Stimulated activated CD4-positive, alpha-beta T cell treated with anti-CD3 and anti-CD28 coated beads, Interleukin-2, amount 100 ng/mL, for 24 hours (primary cell): ENCODE results near the gene DLGAP1.

ENCODE experiments used
- DNase-seq, 2 donors: peaks; one replicate each; pipeline ENCODE4 v3.0.0-alpha.2; 2020

The DLGAP1 gene

DNA sequence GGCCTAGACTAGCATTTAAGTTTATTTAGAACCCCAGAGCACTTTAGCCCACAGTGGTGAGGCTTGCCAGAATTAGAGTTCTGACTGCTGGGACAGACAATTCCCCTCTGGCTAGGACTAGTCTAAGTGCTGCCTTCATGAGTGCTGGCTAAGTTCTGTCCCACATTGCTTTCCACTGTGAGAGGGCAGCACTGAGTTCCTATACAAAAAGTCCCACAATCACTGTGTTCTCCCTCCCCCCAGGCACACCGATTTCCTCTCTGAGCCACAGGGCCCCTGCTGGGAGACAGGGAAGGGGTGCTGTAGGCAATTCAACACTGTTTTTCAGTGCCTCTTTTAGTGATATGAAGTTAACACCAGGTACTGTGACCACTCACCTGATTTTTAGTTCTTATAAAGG lies 310.9 kb downstream of the DLGAP1 start:
- no peak for DNase-seq

DNA sequence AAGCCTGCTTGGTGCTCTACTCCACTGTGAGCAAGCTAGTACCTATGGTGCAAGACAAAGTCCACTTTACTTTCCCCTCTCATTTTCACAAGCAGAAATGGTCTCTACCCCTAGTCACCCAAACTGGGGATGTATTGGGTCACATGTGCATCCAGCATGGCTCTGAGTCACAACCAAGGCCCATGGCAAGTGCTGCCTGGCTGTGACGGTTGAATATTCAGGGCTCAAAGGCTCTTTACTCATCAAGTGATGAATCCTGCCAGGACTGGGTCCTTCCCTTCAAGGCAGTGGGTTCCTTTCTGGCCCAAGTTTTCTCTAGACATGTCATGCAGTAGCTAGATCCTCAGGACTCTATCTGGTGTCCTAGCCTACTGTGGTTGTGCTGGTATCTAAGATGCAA lies 311.5 kb downstream of the DLGAP1 start:
- no peak for DNase-seq

DNA sequence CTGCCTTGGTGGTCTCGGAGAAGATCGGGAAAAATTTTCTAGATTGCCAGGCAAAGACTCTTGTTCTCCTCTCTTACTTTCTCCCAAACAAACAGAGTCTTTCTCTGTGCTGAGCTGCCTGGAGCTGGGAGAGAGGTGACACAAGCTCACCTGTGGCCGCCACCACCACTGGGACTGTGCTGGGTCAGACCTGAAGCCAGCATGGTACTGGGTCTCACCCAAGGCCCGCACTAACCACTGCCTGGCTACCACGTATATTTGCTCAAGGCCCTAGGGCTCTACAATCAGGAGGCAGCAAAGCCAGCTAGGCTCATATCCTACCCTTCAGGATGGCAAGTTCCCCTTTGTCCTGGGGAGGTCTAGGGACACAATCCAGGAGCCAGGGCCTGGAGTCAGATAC lies 312.2 kb downstream of the DLGAP1 start:
- no peak for DNase-seq

DNA sequence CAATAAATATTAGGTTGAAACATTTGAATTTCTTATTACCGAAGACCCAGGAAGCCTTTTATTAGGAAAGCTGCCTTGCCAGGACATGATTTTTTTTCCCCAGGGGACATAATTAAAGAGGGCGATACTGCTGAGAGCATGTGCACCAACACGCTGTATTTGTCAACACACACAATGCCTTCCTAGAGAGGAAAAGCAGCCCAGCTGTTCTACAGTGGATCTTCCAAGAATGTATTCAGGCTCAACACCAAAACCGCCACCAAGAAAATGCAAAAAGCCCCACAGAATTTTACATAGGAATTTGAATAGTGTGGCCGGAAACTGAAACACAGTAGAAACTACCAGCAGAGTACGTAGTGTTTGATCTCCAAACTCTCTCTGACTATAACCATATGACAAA lies 320.4 kb downstream of the DLGAP1 start:
- no peak for DNase-seq

DNA sequence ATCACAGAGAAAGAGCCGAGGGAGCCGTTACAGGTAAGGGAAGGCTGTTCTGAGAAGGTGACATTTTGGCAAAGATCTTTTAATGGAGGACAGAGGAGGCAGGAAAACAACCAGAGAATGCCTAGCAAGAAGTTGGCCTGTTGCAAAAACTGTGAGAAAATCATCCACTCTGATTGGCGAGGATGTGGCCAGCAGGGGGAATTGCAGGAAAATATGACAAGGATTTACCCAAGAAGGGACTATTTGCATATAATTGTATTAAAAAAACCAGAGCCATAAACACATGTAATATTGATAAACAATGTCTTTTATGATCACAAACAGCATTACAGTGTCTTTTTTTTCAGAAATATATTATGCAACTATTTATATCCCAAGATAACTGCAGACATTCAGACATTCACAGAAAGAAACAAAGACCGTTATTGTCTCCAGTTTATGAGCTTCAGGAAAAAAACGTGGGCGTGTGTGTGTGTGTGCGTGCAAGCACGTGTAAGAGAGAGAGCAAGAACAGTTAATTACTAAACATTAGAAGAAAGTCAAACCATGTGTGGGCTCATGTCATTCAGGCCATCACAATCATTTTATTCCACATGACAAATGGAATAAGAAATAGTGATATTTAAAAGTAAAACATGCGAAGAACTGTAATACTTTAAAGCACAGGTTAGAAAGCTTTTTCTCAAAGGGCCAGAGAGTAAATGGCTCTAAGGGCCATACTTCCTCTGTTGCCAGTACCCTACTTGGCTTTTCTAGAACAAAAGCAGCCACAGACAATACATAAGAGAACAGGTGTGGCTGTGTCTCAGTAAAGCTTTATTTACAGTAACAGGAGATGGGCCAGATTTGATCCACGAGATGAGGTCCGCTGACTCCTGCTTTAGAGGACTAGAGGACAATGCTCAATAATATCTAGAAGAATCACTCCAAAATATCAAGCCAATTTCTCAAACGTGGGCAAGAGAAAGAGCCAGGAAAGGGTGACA lies 324.1 kb downstream of the DLGAP1 start:
- no peak for DNase-seq

DNA sequence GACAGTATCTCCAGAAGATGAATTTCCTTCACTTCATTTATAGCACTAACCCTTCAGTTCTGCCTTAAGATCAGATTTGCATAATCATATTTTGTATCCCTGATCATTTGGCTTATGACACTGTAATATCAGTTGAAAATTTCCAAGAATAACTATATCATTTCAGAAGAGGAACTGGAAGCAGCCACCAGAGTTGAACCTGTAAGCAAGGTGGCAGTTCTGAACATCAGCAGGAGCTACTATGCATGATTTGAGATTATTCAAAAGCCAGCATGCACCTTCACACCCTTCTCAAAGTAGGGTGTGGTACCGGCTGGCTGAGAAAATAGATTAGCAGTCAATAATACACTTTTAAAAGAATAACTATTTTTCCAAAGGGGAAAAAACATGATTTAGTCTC lies 328.2 kb downstream of the DLGAP1 start:
- no peak for DNase-seq

DNA sequence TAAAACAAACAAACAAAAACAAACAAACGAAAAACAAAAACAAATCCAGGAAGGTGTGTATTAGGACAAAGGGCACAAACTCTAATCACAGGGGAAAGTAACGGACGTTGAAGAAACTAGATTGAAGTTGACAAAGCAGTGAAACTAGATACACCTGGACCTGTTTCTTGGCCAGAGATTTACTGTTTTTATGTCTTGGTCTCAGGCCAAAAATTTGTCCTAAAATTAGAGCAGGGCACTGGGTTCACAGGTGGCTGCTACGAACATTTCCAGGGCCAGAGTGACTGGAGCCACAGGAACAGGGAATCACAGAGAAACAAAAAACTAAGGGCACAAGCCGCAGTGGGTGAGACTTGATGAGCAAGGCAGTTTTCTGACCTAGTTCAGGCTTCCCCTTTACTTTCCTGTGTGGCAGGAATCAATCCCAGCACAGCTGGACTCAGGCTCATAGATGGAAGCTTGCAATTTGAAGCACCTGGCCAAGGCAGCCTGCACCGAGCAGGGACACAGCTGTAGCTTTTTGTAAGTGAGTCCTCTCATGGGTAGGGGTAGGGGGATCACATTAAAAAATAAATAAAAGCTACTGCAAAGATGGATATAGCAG lies 329.4 kb downstream of the DLGAP1 start:
- DNase-seq = no peak

DNA sequence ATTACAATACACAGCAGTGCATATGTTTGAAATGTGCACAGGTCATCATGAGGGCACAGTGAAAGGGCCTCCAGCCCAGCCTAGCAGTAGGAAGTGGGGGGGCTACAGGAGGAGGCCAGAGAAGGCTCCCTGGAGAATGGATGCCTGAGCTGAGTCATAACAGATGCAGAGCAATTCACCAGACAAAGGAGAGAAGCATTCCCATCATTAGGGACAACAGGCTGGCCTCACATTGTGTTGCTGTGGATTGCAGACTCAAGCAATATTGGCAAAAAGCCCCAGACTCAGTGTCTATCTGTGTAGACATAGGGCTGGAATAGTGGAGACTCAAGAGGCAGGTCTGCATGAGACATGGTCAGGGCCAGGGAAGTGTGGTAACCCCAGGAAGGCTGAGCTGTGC lies 329.9 kb downstream of the DLGAP1 start:
- no peak for DNase-seq

DNA sequence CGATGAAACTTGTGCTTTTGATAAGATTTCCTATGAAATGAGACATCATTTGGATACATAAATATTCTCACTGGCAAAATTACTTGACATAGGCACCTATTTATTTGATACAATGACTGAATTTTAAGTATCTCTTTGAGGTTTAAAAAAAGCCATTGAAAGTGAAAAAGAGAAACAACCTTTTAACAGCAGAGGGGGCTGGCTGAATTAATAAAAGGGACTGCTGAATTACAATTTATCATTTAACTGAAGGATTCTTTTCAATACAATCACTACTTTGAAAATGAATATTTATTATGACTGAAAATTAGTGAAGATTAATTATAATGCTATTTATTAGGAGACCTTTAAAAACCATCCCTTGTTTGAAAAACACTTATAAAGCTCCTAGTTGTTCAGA lies 335.3 kb downstream of the DLGAP1 start:
- DNase-seq = no peak

DNA sequence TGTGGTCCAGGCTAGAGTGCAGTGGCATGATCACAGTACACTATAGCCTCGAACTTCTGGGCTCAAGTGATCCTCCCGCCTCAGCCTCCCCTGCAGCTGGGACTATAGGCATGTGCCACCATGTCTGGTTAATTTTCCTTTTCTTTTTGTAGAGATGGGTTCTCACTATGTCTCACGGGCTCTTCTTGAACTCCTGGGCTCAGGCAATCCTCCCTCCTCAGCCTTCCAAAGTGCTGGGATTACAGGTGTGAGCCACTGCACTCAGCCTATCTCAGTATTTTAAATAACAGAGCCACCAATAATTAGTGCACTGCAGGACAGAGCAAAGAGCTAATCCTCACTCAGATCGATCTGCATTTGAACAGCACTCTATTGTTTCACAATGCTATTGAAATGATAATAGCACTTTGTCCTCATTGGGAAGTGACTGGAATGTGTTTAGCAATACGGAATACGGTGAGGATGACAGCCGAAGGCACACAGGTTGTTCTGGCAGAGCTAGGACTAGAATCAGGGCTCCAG lies 335.9 kb downstream of the DLGAP1 start:
- DNase-seq = no peak

DNA sequence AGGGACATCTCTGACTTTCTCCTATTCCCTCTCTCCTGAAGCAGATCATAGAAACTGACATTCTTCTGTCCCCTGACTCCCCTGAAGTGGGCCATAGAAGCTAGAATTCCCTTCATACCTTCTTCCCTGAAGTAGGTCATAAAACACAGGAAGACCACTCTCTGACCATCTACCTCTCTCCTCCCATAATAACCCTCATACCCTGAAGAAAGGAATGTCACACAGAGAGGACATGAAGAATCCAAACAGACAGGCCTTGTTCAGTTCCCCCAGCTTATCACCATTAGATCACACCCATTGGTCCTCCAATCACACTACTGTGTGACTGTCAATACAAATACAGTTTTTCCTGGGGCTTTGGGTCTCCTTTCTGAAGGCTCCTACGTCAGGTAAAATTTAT lies 347.1 kb downstream of the DLGAP1 start:
- no peak for DNase-seq

DNA sequence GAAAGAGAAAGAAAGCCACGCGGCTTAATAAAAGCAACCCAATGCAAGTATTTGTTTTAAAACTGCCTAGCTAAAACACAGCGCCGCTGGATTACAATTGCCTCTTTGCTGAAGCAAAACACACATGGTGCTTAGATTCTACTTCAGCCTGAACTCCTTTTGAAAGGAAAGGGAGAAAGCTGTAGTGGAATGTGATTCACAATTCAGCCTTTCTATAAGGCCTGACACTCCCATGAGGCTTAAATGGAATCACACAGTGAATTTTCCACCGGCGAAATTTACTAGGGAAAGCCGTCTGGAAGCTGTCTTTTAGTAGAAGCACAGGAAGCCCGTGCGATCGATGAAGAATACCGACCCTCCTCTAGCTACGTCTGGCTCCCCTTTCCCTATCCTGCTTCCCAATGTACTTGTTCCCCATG lies 348.0 kb downstream of the DLGAP1 start:
- DNase-seq = no peak

DNA sequence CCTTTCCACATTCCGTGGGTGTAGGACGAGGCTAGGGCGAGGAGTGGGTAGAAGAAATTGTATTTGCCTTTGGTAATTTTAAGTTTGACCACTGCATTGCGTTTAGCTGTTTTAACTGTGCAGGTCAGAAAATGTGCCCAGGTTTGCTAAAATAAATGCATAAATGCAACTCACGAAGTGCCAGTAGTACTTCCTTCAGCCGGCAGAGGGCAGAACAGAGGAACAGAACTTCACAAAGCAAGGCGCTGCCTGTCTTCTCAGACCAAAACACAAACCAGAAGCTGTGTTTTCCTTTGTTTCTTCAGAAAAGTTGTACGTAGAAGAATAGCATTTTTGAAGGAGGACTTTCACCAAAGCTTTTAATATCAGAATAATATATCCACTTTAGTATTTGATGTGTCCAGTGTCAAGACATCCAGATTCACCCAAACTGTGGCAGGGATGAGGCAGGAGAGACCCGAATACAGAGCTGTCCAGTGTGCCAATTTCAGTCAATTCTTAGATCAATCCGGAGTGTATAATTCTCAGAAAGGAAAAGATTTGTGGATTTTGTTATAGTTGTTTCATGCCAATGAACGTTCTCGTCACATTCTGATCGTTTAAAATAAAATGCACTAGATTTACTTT lies 348.6 kb downstream of the DLGAP1 start:
- peak; percentile 68 to 80 for DNase-seq

DNA sequence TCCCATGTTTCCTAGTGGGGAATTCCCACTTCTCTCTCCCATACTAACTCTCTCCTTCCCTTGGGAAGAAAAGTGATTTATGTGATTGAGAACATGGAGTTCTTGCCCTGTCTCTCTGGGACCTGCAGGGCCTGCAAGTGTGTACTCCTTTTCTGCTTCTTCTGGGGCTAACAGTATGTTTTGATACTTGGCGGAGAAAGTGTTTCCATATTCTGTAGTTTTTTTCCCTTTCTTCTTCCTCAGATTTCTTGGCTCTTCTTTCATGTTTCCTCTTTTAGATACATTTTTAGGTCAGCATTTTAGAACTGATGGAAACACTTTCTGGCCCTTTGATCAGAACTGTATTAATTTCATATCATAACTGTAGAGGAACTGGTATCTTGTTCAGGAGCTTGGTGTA lies 352.2 kb downstream of the DLGAP1 start:
- no peak for DNase-seq

DNA sequence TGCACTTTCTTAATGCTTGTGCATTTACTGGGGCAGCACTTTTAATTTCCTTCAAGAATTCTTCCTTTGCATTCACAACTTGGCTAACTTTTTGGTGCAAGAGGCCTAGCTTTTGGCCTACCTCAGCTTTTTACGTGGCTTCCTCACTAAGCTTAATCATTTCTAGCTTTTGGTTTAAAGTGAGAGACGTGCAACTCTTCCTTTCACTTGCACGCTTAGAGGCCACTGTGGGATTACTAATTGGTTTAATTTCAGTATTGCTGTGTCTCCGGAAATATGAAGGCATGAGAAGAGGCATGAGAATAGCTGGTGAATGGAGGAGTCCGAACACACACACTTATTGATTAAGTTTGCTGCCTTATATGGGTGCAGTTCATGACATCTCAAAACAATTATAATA lies 354.1 kb downstream of the DLGAP1 start:
- no peak for DNase-seq

DNA sequence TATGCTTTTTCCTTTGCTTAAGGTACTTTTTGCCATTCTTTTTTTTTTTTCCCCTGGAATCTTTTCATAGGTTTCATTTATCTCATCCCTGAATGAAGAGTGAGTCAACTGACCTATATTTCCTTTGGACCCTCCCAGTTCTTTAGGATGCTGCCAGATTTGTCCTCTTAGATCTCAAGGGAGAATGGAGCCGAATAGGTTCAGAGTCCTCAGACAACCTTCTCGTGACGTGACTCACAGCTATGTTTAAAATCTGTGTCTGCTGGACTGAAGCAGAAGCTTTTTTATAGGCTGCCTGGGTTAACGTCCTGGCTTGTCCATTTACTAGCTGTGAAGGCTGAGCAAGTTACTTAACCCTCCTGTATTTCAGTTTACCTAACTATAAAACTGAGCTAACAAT lies 358.6 kb downstream of the DLGAP1 start:
- no peak for DNase-seq

DNA sequence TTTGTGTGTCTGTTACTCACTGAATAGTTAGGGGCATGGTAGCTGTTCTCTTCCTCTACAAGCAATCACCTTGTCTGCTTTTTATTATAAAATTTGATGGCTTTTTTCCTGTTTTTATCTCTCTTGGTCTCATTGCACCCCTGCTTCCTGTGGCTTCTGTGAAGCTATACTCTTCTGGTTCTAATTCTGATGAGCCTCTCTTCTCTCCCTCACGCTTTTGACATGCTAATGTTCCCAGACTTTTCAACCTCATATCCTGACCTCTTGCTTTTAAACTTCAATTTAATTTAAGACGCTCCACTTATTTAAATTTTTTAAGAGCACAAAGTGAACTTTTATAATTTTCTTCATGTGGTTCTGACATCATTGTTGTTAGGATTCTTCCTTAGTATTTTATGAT lies 361.4 kb downstream of the DLGAP1 start:
- no peak for DNase-seq

DNA sequence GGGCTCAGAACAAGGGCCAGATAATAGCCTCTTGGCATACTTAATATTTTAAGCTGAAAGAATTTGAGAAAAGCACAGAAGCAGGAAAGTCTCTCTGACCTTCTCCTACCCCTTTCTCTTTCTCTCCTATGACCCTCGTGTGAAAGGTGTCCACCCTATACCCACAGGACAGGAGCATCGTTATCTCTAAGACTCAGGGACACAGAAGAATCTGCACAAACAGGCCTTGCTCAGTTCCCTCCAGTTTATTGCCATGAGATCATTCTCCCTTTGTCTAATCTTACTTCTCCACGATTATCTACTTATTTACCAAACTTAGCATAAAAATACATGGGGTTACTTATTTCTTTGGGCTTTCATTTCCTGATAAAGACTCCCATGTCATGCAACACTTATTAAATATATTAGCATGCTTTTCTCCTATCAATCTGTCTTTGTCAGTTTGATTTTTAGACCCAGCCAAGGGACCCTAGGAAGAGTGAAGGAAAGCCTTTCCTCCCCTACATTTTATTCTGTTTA lies 370.7 kb downstream of the DLGAP1 start:
- no peak for DNase-seq

DNA sequence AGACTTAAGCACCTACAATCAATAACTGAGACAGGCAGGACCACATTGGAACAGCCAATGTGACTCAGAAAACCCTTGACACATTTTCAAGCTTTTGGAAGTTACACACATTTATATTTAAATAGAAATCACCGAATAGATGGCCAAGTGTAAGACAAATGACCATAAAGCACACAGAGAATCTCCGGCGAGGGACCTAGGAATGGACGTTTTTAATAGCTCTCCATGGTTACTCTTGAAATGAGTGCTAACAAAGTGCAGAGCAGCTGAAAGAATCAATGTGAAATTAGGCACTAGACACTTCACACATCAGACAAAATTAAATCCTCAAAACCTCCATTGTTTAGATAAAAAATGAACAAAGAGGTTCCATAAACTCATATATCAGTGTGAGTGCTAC lies 376.9 kb downstream of the DLGAP1 start:
- no peak for DNase-seq

DNA sequence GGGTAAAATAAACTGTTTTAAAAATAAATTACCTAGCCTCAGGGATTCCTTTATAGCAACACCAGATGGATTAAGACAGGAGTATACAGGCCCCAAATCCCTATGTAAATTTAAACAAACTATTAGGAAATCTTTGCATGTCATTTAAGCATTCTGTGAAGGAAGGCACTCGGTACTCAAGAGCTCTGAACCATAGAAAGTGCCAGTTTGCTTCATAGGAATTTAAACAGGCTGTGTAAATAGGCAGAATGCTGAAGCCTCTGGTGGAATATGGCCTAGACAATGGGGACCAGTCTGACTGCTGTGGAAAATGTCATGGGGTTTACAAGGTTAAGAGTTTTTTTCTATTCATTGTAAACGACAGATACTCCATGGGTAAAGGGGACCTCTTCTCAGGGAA lies 377.4 kb downstream of the DLGAP1 start:
- DNase-seq = no peak

DNA sequence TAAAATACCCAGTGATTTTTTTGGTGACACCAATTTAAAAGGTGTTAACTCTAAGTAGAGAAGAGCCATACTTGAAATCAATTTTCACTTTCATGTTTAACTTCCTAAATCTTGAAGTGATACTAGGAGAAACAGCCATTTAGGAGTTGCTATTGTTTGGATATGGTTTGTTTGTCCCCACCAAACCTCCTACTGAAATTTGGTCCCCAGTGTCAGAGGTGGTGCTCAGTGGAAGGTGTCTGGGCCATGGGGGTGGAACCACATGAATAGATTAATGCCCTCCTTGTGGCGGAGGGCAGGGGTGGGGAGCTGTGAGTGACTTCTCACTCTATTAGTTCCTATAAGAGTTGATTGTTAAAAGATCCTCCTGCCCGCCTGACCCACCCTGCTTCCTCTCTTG lies 377.9 kb downstream of the DLGAP1 start:
- DNase-seq = no peak

DNA sequence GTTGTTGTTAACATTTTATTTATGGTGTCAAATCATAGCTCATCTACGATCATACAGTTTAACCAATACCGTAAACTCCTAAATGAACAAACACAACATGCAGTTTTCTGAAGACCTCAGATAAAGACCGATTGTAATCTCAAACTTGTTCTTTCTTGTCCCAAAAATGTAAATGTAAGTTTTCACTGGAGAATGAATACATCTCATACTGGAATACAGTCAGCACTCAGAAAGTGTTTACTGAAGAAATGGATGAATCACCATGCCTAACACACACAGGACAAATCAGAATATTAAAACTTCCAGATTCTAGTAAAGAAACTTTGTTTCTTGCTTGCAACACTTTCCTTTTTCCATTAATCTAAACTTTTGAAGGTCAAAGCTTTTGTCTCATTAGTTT lies 380.5 kb downstream of the DLGAP1 start:
- no peak for DNase-seq

DNA sequence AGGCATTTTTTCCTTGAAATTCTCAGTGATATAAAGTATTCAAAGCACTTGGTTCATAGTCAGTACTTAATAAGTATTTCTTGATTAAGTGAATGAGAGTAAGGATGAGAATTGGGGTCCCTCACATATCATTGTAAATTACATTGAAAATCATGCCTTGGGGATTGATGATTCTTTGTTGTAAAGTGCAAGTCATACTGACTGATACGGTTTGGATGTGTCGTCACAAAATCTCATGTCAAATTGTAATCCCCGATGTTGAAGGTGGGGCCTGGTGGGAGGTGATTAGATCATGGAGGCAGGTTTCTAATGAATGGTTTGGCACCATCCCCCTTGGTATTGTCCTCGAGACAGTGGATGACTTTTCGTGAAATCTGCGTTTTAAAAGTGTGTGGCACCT lies 385.9 kb downstream of the DLGAP1 start:
- DNase-seq = no peak
